Type B pancreatic cell (in vitro differentiated cells): ENCODE results near the gene HCFC1R1. TPM values are rescaled to one million over a fixed set of nuclear protein-coding genes. Genes with fewer than 3 reads are reported as not detected.

ENCODE experiments used
- DNase-seq: peaks from one replicate; pipeline ENCODE4 v3.0.0; 2021; ENCODE audit warnings: mixed read lengths; ENCODE audit not compliant: unreplicated experiment; ENCODE audit errors: extremely low spot score
- H3K27ac Mint-ChIP-seq: 2 replicates; pipeline ENCODE4 v1.8.0; 2021; ENCODE audit warnings: mild to moderate bottlenecking, mixed read lengths
- H3K27me3 Mint-ChIP-seq: 2 replicates; pipeline ENCODE4 v1.8.0; 2021; ENCODE audit warnings: mixed read lengths
- H3K36me3 Mint-ChIP-seq: 2 replicates; pipeline ENCODE4 v1.8.0; 2021; ENCODE audit warnings: mixed read lengths
- H3K4me1 Mint-ChIP-seq: one replicate; pipeline ENCODE4 v1.8.0; 2021; ENCODE audit warnings: mixed read lengths; ENCODE audit not compliant: unreplicated experiment
- H3K4me3 Mint-ChIP-seq: 2 replicates; pipeline ENCODE4 v1.8.0; 2021; ENCODE audit warnings: mild to moderate bottlenecking, mixed read lengths
- H3K9me3 Mint-ChIP-seq: 2 replicates; pipeline ENCODE4 v1.8.0; 2021; ENCODE audit warnings: mixed read lengths
- total RNA-seq: library from RNA; stranded (reverse); gene quantifications from 2 replicates; pipeline ENCODE4 v1.2.1, GENCODE V29; 2021; ENCODE audit warnings: low replicate concordance
- TF ChIP-seq, protein P1 (sequence below): fragments of 200-600 bp; sonication (generic); conservative IDR thresholded peaks from 2 replicates; pipeline ENCODE4 v1.5.0; 2021; ENCODE audit warnings: antibody characterized with exemption, mild to moderate bottlenecking

The HCFC1R1 gene
- total RNA-seq, 1 donor from 2014 or later: 34.8 TPM

DNA sequence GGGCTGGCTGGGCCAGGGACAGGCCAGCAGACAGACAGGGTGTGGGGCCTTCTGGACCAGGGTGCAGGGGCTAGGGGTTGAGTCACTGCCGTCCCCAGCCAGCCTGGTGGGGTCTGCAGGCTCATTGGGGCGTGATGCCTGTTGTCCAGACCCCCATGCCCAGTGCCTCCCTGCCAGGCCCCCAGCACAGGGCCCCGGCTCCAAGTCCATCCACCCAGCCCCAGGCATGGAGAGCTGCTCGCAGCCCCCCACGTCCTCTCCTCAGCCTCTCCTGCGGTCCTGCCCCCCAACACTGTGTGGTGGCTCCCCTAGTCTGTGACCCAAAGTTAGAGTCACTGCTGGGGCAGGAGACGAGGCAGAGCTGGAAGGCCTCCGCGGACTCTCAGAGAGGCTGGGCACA, 36.5 kb downstream of the HCFC1R1 start:
- TF ChIP-seq, protein P1, sequence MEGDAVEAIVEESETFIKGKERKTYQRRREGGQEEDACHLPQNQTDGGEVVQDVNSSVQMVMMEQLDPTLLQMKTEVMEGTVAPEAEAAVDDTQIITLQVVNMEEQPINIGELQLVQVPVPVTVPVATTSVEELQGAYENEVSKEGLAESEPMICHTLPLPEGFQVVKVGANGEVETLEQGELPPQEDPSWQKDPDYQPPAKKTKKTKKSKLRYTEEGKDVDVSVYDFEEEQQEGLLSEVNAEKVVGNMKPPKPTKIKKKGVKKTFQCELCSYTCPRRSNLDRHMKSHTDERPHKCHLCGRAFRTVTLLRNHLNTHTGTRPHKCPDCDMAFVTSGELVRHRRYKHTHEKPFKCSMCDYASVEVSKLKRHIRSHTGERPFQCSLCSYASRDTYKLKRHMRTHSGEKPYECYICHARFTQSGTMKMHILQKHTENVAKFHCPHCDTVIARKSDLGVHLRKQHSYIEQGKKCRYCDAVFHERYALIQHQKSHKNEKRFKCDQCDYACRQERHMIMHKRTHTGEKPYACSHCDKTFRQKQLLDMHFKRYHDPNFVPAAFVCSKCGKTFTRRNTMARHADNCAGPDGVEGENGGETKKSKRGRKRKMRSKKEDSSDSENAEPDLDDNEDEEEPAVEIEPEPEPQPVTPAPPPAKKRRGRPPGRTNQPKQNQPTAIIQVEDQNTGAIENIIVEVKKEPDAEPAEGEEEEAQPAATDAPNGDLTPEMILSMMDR: no peak
- Mint-ChIP-seq H3K9me3 (no peaks in the 10 kb centered on the region), H3K36me3 (no peaks in the 10 kb centered on the region), H3K27me3 (no peaks in the 10 kb centered on the region), H3K4me3 (no peak overlapping the region), H3K4me1 (peaks cover 3% of the 10 kb centered on the region), H3K27ac (no peak overlapping the region)
- no peak for DNase-seq

DNA sequence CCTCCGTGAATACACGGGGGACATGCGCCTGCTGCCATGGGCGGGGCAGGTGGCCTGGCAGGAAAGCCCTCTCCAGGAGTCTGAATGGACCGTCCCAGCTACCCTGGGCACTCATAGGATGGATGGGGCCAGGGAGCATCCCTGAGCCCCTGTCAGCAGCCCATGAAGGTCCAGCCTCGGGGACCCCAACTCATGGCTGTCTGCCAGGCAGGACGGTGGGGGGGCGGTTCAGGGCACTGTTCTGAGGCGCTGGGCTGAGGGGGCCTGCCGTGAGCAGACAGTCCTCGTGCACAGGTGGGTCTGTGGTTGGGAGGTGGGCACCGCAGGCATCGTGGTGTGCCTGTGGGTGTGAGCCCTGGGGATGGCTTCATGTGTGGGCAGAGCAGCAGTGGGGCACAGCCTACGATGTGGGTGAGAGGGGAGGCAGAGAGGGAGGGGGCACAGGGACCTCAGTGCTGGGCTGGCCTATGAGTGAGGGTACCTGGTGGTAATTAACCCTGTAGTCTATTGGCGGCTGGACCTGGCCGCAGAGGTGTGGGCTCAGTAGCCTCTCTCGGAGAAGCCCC, 37.0 kb downstream of the HCFC1R1 start:
- Mint-ChIP-seq H3K27ac (no peak overlapping the region), H3K27me3 (no peaks in the 10 kb centered on the region), H3K4me1 (peaks cover 6% of the 10 kb centered on the region), H3K36me3 (no peaks in the 10 kb centered on the region), H3K9me3 (no peaks in the 10 kb centered on the region), H3K4me3 (no peak overlapping the region)
- DNase-seq: no peak
- TF ChIP-seq, protein P1: no peak

DNA sequence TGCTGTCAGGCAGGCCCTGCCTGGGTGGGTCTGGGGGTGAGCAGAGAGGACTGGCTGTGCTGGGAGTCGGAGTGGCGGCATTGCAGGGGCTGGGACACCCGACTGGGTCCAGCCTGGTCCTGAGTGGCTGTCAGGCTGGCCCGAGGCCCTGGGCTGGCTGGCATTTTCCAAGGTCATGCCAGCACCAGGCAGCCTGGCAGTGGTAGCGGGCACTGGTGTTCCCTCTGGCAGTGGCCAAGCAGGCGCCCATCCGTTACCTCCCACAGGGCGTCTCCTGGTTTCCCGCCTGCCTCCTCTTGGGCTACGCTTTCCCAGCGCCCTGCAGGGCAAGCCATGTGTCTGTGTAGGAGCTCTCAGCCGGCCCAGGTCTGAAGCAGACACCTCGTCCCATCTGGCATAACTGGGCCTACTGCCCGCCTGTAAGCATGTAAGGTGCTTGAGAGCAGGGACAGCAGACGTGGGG, 37.8 kb downstream of the HCFC1R1 start:
- Mint-ChIP-seq H3K4me3 (no peak overlapping the region), H3K36me3 (no peaks in the 10 kb centered on the region), H3K4me1 (peaks cover 12% of the 10 kb centered on the region), H3K9me3 (no peaks in the 10 kb centered on the region), H3K27ac (no peak overlapping the region), H3K27me3 (no peaks in the 10 kb centered on the region)
- TF ChIP-seq, protein P1: no peak
- no peak for DNase-seq

DNA sequence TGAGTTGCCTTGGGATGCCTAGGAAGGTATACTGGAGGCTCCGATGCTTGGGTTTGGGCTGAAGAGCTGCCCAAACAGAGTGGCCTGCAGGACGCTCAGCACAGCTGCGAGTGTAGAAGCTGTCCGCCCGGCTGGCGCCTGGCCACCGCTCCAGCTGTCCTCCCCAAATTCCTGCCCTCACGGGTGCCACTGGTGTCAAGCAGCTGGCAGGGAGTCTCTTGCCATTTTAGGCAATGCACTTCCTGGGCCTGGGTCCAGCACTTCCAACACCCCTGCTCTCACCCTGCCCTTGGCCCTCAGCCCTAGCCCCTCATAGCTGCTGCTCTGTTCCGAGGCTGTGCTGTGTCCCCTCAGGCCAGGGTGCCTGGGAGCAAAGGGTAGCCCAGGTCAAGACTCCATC, 38.3 kb downstream of the HCFC1R1 start:
- Mint-ChIP-seq H3K9me3 (no peaks in the 10 kb centered on the region), H3K4me1 (peaks cover 12% of the 10 kb centered on the region), H3K4me3 (no peak overlapping the region), H3K27me3 (no peaks in the 10 kb centered on the region), H3K36me3 (no peaks in the 10 kb centered on the region), H3K27ac (no peak overlapping the region)
- no peak for DNase-seq
- TF ChIP-seq, protein P1: no peak

DNA sequence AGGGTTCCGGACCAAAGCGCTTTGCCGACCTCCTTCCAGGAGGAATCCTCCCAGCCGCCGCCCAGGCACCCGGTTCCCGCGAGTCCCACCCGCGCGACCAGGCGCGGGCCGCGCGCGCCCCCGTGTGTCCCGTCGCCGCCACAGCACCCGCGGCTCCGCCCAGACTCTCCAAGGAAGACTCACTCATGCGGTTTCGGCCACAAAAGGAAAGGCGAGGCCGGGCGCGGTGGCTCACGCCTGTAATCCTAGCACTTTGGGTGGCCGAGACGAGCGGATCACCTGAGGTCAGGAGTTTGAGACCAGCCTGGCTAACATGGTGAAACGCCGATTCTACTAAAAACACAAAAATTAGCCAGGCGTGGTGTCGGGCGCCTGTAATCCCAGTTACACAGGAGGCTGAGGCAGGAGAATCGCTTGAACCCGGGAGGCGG, 40.0 kb downstream of the HCFC1R1 start:
- TF ChIP-seq, protein P1: peak; percentile 95
- no peaks in the 10 kb centered on the region for H3K27me3 Mint-ChIP-seq
- H3K27ac Mint-ChIP-seq: peak overlapping the region; percentile 83
- H3K36me3 Mint-ChIP-seq: no peaks in the 10 kb centered on the region
- H3K4me1 Mint-ChIP-seq: peaks cover 12% of the 10 kb centered on the region
- peak; percentile 91 for DNase-seq
- peak overlapping the region; percentile 58 for H3K4me3 Mint-ChIP-seq
- H3K9me3 Mint-ChIP-seq: no peaks in the 10 kb centered on the region

DNA sequence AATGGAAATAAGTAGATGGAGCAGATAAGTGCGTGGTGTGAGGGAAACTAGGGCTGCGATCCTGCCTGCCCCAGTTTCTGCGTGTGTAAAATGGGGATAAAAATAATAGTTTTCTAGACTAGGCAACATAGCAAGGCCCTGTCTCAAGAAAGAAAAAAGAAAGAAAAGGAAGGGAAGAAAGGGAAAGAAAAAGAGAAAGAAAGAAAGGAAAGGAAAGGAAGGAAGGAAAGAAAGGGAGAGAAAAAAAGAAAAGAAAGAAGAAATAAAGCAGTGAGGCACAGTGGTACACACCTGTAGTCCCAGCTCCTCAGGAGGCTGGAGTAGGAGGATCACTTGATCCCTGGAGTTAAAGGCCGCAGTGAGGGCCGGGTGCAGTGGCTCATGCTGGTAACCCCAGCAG, 41.3 kb downstream of the HCFC1R1 start:
- Mint-ChIP-seq H3K27ac (no peak overlapping the region), H3K36me3 (no peaks in the 10 kb centered on the region), H3K9me3 (no peaks in the 10 kb centered on the region), H3K4me3 (peak overlapping the region; percentile 80), H3K27me3 (no peaks in the 10 kb centered on the region), H3K4me1 (peaks cover 12% of the 10 kb centered on the region)
- TF ChIP-seq, protein P1: no peak
- DNase-seq: no peak
